Stomach smooth muscle (tissue), 2 donors: ENCODE measurements around the gene UNKL.

ENCODE experiments used
- H3K27ac ChIP-seq: one replicate; pipeline ENCODE4 v1.7.0; 2013; ENCODE audit warnings: mild to moderate bottlenecking, low read length, inconsistent platforms
- H3K27me3 ChIP-seq, 2 donors: one replicate each; pipeline ENCODE4 v1.7.0; 2013; ENCODE audit warnings: low read length in 2 of 2; ENCODE audit not compliant: insufficient read depth in 2 of 2, control insufficient read depth in 1 of 2
- H3K36me3 ChIP-seq, 2 donors: one replicate each; pipeline ENCODE4 v1.7.0; 2013; ENCODE audit warnings: low read length in 2 of 2; ENCODE audit not compliant: control insufficient read depth in 2 of 2, insufficient read depth in 2 of 2
- H3K4me1 ChIP-seq: one replicate; pipeline ENCODE4 v1.7.0; 2013; ENCODE audit warnings: low read length; ENCODE audit not compliant: control insufficient read depth, insufficient read depth
- H3K4me3 ChIP-seq, 2 donors: one replicate each; pipeline ENCODE4 v1.7.0; 2013; ENCODE audit warnings: low read length in 2 of 2
- H3K9ac ChIP-seq, 2 donors: one replicate each; pipeline ENCODE4 v1.7.0; 2013; ENCODE audit warnings: low read length in 2 of 2, mild to moderate bottlenecking in 1 of 2
- H3K9me3 ChIP-seq, 2 donors: one replicate each; pipeline ENCODE4 v1.7.0; 2013; ENCODE audit warnings: low read length in 2 of 2; ENCODE audit not compliant: control insufficient read depth in 2 of 2
- donor health status: healthy.
- donor health status: Pancreatic carcinoma.

The UNKL gene

GRCh38 chr16:1436731-1437355 lies 22.3 kb upstream of the UNKL start:
- Histone ChIP-seq H3K9me3 (no peaks in the 10 kb centered on the region), H3K27me3 (peaks cover 0 to 2% of the 10 kb centered on the region in 2 donors), H3K36me3 (no peaks in the 10 kb centered on the region), H3K4me1 (no peaks in the 10 kb centered on the region), H3K9ac (no peak overlapping the region), H3K4me3 (no peak overlapping the region), H3K27ac (no peak overlapping the region)

- Histone ChIP-seq H3K4me3 (no peak overlapping the region), H3K27me3 (peaks cover 0 to 2% of the 10 kb centered on the region in 2 donors), H3K4me1 (no peaks in the 10 kb centered on the region), H3K9ac (no peak overlapping the region), H3K9me3 (no peaks in the 10 kb centered on the region), H3K27ac (no peak overlapping the region), H3K36me3 (no peaks in the 10 kb centered on the region)
Measured at GRCh38 chr16:1435921-1436697, 21.6 kb upstream of the UNKL start.

- Histone ChIP-seq H3K4me1 (no peaks in the 10 kb centered on the region), H3K27me3 (peaks cover under 1 to 2% of the 10 kb centered on the region in 2 donors), H3K27ac (no peak overlapping the region), H3K36me3 (no peaks in the 10 kb centered on the region), H3K4me3 (no peak overlapping the region), H3K9ac (no peak overlapping the region), H3K9me3 (no peaks in the 10 kb centered on the region)
Measured at GRCh38 chr16:1434644-1435592, 20.4 kb upstream of the UNKL start.

GRCh38 chr16:1433756-1434155 lies 19.3 kb upstream of the UNKL start:
- Histone ChIP-seq H3K27me3 (peaks cover 2 to 4% of the 10 kb centered on the region in 2 donors), H3K9me3 (no peaks in the 10 kb centered on the region), H3K4me3 (no peak overlapping the region), H3K27ac (no peak overlapping the region), H3K4me1 (no peaks in the 10 kb centered on the region), H3K9ac (no peak overlapping the region), H3K36me3 (no peaks in the 10 kb centered on the region)

GRCh38 chr16:1433263-1433560 lies 18.7 kb upstream of the UNKL start:
- no peak overlapping the region for H3K9ac ChIP-seq
- H3K27me3 ChIP-seq: peaks cover 2 to 4% of the 10 kb centered on the region in 2 donors
- no peaks in the 10 kb centered on the region for H3K4me1 ChIP-seq
- no peaks in the 10 kb centered on the region for H3K9me3 ChIP-seq
- no peak overlapping the region for H3K27ac ChIP-seq
- H3K4me3 ChIP-seq: no peak overlapping the region
- H3K36me3 ChIP-seq: no peaks in the 10 kb centered on the region

GRCh38 chr16:1432388-1433262 lies 18.1 kb upstream of the UNKL start:
- H3K4me3 ChIP-seq: no peak overlapping the region
- H3K4me1 ChIP-seq: no peaks in the 10 kb centered on the region
- no peak overlapping the region for H3K9ac ChIP-seq
- H3K27ac ChIP-seq: no peak overlapping the region
- peaks cover 2 to 4% of the 10 kb centered on the region in 2 donors for H3K27me3 ChIP-seq
- H3K36me3 ChIP-seq: no peaks in the 10 kb centered on the region
- H3K9me3 ChIP-seq: no peaks in the 10 kb centered on the region

- no peak overlapping the region for H3K27ac ChIP-seq
- H3K9ac ChIP-seq: no peak overlapping the region
- H3K4me1 ChIP-seq: no peaks in the 10 kb centered on the region
- H3K9me3 ChIP-seq: no peaks in the 10 kb centered on the region
- no peaks in the 10 kb centered on the region for H3K36me3 ChIP-seq
- H3K27me3 ChIP-seq: peaks cover 2 to 4% of the 10 kb centered on the region in 2 donors
- H3K4me3 ChIP-seq: no peak overlapping the region
Measured at GRCh38 chr16:1431497-1432270, 17.2 kb upstream of the UNKL start.

GRCh38 chr16:1430759-1431496 lies 16.4 kb upstream of the UNKL start, which contains the start of gene PERCC1:
Gene PERCC1 (plus strand): TSS chr16:1431078. CDS start chr16:1432594, 1,516 bp downstream.
- Histone ChIP-seq H3K27me3 (peaks cover 2 to 4% of the 10 kb centered on the region in 2 donors), H3K4me1 (no peaks in the 10 kb centered on the region), H3K36me3 (no peaks in the 10 kb centered on the region), H3K9me3 (no peaks in the 10 kb centered on the region), H3K4me3 (no peak within 1 kb of the TSS), H3K27ac (no peak within 1 kb of the TSS), H3K9ac (no peak within 1 kb of the TSS)

- Histone ChIP-seq H3K4me3 (no peak overlapping the region), H3K36me3 (no peaks in the 10 kb centered on the region), H3K9ac (no peak overlapping the region), H3K27me3 (peaks cover 2 to 4% of the 10 kb centered on the region in 2 donors), H3K9me3 (no peaks in the 10 kb centered on the region), H3K4me1 (no peaks in the 10 kb centered on the region), H3K27ac (no peak overlapping the region)
Measured at GRCh38 chr16:1430214-1430758, 15.8 kb upstream of the UNKL start.
